Left ventricle myocardium inferior (tissue), 1 donor: ENCODE measurements around the gene SPRED2. TPM values are rescaled to one million over a fixed set of nuclear protein-coding genes. Genes with fewer than 3 reads are reported as not detected.
A peak's percentile ranks its signal among the peaks of the same experiment; 100 is the strongest.

ENCODE experiments used
- DNase-seq: peaks from one replicate; pipeline ENCODE4 v3.0.0-alpha.2; 2020
- H3K27ac ChIP-seq: fragments of 200-600 bp; replicated peaks from 2 replicates; pipeline ENCODE4 v1.8.0; 2021
- H3K27me3 ChIP-seq: fragments of 200-600 bp; 2 replicates; pipeline ENCODE4 v1.8.0; 2021; ENCODE audit warnings: low read depth
- H3K36me3 ChIP-seq: fragments of 200-600 bp; 2 replicates; pipeline ENCODE4 v1.8.0; 2021
- H3K4me1 ChIP-seq: fragments of 200-600 bp; 2 replicates; pipeline ENCODE4 v1.8.0; 2021
- H3K4me3 ChIP-seq: fragments of 200-600 bp; 2 replicates; pipeline ENCODE4 v1.8.0; 2021; ENCODE audit warnings: mild to moderate bottlenecking, moderate library complexity
- H3K9me3 ChIP-seq: fragments of 200-600 bp; replicated peaks from 2 replicates; pipeline ENCODE4 v1.8.0; 2021
- CTCF ChIP-seq: fragments of 200-600 bp; IDR thresholded peaks from 2 replicates; pipeline ENCODE4 v1.8.0; 2021; ENCODE audit warnings: antibody characterized with exemption, mild to moderate bottlenecking, borderline replicate concordance
- intact Hi-C: fragments of 100-400 bp; cut with micrococcal nuclease; formaldehyde crosslinking; loops from one replicate; pipeline ENCODE4 v1.11.0; 2022
- total RNA-seq: library from RNA; stranded (reverse); fragmentation: NEBNext Ultra II Directional; extraction: Animal tissue kit (Norgen Biotek cat#: 25700); gene quantifications from one replicate; pipeline ENCODE4 v1.2.1, GENCODE V29; 2021
- donor health status: DM: no; HTN: yes; CAD: no; lungs with severe emphysema.

SPRED2 gene
- total RNA-seq, 1 donor from 2014 or later: 18.9 TPM

GRCh38 chr2:65390134-65390533 lies 42.3 kb downstream of the SPRED2 start:
- intact Hi-C loops: no loop called here
- no peaks in the 10 kb centered on the region for H3K36me3 ChIP-seq
- no peaks in the 10 kb centered on the region for H3K27me3 ChIP-seq
- no peak overlapping the region for H3K4me3 ChIP-seq
- no peak overlapping the region for H3K27ac ChIP-seq
- TF ChIP-seq CTCF: no peak
- DNase-seq: no peak
- no peaks in the 10 kb centered on the region for H3K9me3 ChIP-seq
- peaks cover 79% of the 10 kb centered on the region for H3K4me1 ChIP-seq

DNA sequence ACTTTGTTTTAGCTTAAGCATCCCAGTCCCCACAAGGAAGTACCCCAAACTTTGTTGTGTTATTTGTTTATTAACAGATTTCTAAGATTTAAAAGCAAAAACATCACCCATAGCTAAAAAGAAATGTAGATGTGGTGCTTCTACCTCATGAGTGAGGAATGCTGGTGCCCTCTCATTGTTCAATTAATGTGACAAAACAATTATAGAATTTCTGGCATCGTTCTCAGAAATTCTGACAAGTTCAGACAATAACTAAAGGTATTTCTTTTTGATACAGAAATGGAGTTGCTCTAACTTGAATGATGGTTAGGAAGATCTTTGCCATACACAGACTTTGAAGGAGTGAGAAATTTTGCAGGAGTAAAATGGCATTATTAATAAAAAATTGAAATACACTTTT lies 42.9 kb downstream of the SPRED2 start:
- intact Hi-C loops: no loop called here
- no peaks in the 10 kb centered on the region for H3K9me3 ChIP-seq

GRCh38 chr2:65388596-65389390 lies 43.6 kb downstream of the SPRED2 start:
- Histone ChIP-seq H3K27ac (no peak overlapping the region), H3K27me3 (no peaks in the 10 kb centered on the region), H3K36me3 (no peaks in the 10 kb centered on the region), H3K9me3 (no peaks in the 10 kb centered on the region), H3K4me3 (no peak overlapping the region), H3K4me1 (peaks cover 79% of the 10 kb centered on the region)
- DNase-seq: no peak
- TF ChIP-seq CTCF: no peak
- intact Hi-C loops: no loop called here

More for the DNA sequence above, 42.9 kb downstream of the SPRED2 start:
- Histone ChIP-seq H3K4me3 (no peak overlapping the region), H3K36me3 (no peaks in the 10 kb centered on the region), H3K27ac (no peak overlapping the region), H3K4me1 (peaks cover 79% of the 10 kb centered on the region), H3K27me3 (no peaks in the 10 kb centered on the region)
- no peak for TF ChIP-seq CTCF
- DNase-seq: no peak

DNA sequence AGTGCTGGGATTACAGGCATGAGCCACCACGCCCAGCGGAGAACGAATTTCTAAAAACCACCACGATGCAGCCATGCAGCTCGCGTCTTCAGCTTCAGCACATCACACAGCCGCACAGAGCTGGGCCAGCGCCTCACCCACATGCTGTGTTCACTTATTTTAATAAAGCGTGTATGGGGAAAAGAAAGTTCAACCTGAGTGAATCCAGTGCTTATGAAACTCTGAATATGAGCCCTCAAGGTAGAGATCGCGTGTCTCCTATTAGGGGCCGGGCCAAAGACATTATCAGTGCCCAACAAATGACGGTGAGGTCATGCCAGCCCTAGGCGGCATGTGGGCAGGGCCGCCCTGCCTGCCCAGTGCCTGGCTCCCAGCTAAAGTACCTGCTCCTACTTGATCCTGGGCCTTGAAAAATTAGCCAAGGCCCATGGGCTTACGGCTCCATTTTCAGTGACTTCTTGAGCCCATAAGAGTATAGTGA lies 44.3 kb downstream of the SPRED2 start:
- no peak overlapping the region for H3K4me3 ChIP-seq
- no peak for TF ChIP-seq CTCF
- intact Hi-C loops: no loop called here
- H3K36me3 ChIP-seq: no peaks in the 10 kb centered on the region
- H3K9me3 ChIP-seq: no peaks in the 10 kb centered on the region
- no peak overlapping the region for H3K27ac ChIP-seq
- no peaks in the 10 kb centered on the region for H3K27me3 ChIP-seq
- H3K4me1 ChIP-seq: peaks cover 79% of the 10 kb centered on the region
- no peak for DNase-seq

DNA sequence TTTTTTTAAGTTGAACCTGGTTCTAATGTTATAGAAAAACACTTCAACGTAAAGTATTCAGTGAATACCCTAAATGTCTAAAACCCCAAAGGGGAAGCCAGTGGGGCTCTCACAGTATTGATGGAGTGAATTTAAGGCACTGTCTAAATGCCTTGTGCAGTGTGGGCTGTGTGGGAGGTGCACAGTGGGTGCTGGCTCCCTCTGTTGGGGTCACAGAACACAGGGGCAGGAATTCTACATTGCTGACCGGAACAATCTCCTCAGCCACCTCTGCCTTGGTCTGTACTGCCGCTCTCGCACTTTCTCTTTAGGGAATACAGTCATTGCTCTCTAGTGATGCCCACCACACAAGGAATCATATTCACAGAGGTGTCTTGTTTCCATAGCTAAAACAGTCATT lies 45.4 kb downstream of the SPRED2 start:
- Histone ChIP-seq H3K36me3 (no peaks in the 10 kb centered on the region), H3K27ac (no peak overlapping the region), H3K4me3 (no peak overlapping the region), H3K4me1 (peaks cover 90% of the 10 kb centered on the region), H3K9me3 (no peaks in the 10 kb centered on the region), H3K27me3 (no peaks in the 10 kb centered on the region)
- peak; percentile 15 for TF ChIP-seq CTCF
- intact Hi-C loops: no loop called here
- DNase-seq: no peak
